GM21447 (cell line): ENCODE results near the gene HASPIN.
A peak's percentile ranks its signal among the peaks of the same experiment; 100 is the strongest.
"Not testable (repeated sequence)": the region's sequence is repeated elsewhere in the genome, so short reads cannot be mapped to it uniquely, and the experiment has no call there.

Experiments
- ATAC-seq: cut with Tn5 transposase; IDR thresholded peaks from one replicate; pipeline ENCODE4 v1.9.1; 2021; ENCODE audit not compliant: unreplicated experiment

Gene HASPIN

GRCh38 chr17:3695723-3696411, 27.8 kb upstream of the HASPIN start, which contains the start of gene P2RX5:
Gene P2RX5, minus strand, starts transcription at chr17:3696155. Its CDS starts 150 bp downstream, at chr17:3696005.
- no peak for ATAC-seq

GRCh38 chr17:3697103-3697476, 26.6 kb upstream of the HASPIN start:
- ATAC-seq, result no peak

- no peak for ATAC-seq
Measured at GRCh38 chr17:3698139-3698538, 25.6 kb upstream of the HASPIN start.

GRCh38 chr17:3699951-3700350, 23.8 kb upstream of the HASPIN start:
- no peak for ATAC-seq

GRCh38 chr17:3702041-3702539, 21.6 kb upstream of the HASPIN start:
- not testable (repeated sequence) for ATAC-seq

- ATAC-seq, result no peak
Measured at GRCh38 chr17:3704931-3705717, 18.6 kb upstream of the HASPIN start.

GRCh38 chr17:3705718-3705984, 18.1 kb upstream of the HASPIN start:
- ATAC-seq, result not testable (repeated sequence)

- no peak for ATAC-seq
Measured at GRCh38 chr17:3708366-3708765, 15.3 kb upstream of the HASPIN start.

- ATAC-seq, result peak; percentile 91
Measured at GRCh38 chr17:3710951-3711383, 12.7 kb upstream of the HASPIN start.

- no peak for ATAC-seq
Measured at GRCh38 chr17:3712811-3713463, 10.8 kb upstream of the HASPIN start.

GRCh38 chr17:3715296-3715695, 8.4 kb upstream of the HASPIN start:
- no peak for ATAC-seq

GRCh38 chr17:3718201-3718600, 5.5 kb upstream of the HASPIN start:
- no peak for ATAC-seq

- no peak for ATAC-seq
Measured at GRCh38 chr17:3719265-3719664, 4.4 kb upstream of the HASPIN start.

- no peak for ATAC-seq
Measured at GRCh38 chr17:3722716-3723115, 987 bp upstream of the HASPIN start.

GRCh38 chr17:3723188-3723555, 531 bp upstream of the HASPIN start:
- no peak for ATAC-seq

GRCh38 chr17:3724378-3725077, 825 bp downstream of the HASPIN start:
- ATAC-seq, result no peak

GRCh38 chr17:3727041-3727440, 3.3 kb downstream of the HASPIN start:
- ATAC-seq, result no peak

- ATAC-seq, result not testable (repeated sequence)
Measured at GRCh38 chr17:3728099-3728498, 4.4 kb downstream of the HASPIN start.

- ATAC-seq, result no peak
Measured at GRCh38 chr17:3729881-3730280, 6.2 kb downstream of the HASPIN start.

GRCh38 chr17:3730881-3731429, 7.3 kb downstream of the HASPIN start:
- ATAC-seq, result no peak

- peak; percentile 79 for ATAC-seq
Measured at GRCh38 chr17:3732210-3732621, 8.5 kb downstream of the HASPIN start.
